K562 (cell line): ENCODE results near the gene NPR1. TPM values are rescaled to one million over a fixed set of nuclear protein-coding genes. Genes with fewer than 3 reads are reported as not detected.
A peak's percentile ranks its signal among the peaks of the same experiment; 100 is the strongest.

Experiments
- ATF7 ChIP-seq: fragments of 450-650 bp; IDR thresholded peaks from 2 replicates; pipeline ENCODE4 v1.7.1; 2014; ENCODE audit warnings: mild to moderate bottlenecking, moderate library complexity
- CREB1 ChIP-seq, 2 experiments: sonication (generic) in 1 of 2; formaldehyde crosslinking in 1 of 2; IDR thresholded peaks; 2 replicates each; pipeline versions ENCODE4 v1.6.1 to v1.8.0; 2012 to 2022; ENCODE audit warnings: inconsistent platforms in 1 of 2, mild to moderate bottlenecking in 1 of 2, missing genetic modification reagents in 1 of 2, moderate library complexity in 1 of 2
- CXXC5 ChIP-seq: fragments of 250-450 bp; sonication (Bioruptor Pico); IDR thresholded peaks from 2 replicates; pipeline ENCODE4 v1.8.0; 2022; ENCODE audit warnings: inconsistent platforms, mild to moderate bottlenecking, moderate library complexity
- EGR1 ChIP-seq: fragments of 450-650 bp; conservative IDR thresholded peaks from 2 replicates; pipeline ENCODE4 v1.6.1; 2017; ENCODE audit warnings: mild to moderate bottlenecking
- EP400 ChIP-seq: fragments of 450-650 bp; IDR thresholded peaks from 2 replicates; pipeline ENCODE4 v1.6.1; 2017; ENCODE audit warnings: antibody characterized with exemption, mild to moderate bottlenecking, moderate library complexity
- ID3 ChIP-seq, 2 experiments: fragments of 250-450 bp in 1 of 2; fragments of 450-650 bp in 1 of 2; sonication (Bioruptor Pico) in 1 of 2; IDR thresholded peaks; 2 replicates each; pipeline versions ENCODE4 v1.6.1 to v1.8.0; 2016 to 2021; ENCODE audit warnings: mild to moderate bottlenecking in 2 of 2, moderate library complexity in 2 of 2, missing compliant biosample characterization in 1 of 2, missing genetic modification characterization in 1 of 2
- MTF1 ChIP-seq: fragments of 250-450 bp; sonication (Bioruptor Pico); IDR thresholded peaks from 2 replicates; pipeline ENCODE4 v1.9.0; 2021; ENCODE audit warnings: moderate library complexity, mild to moderate bottlenecking, inconsistent platforms, borderline replicate concordance
- MYC ChIP-seq, 2 experiments: fragments of 250-450 bp in 1 of 2; sonication (Bioruptor Pico) in 1 of 2; IDR thresholded peaks; 2 replicates each; pipeline versions ENCODE4 v1.5.1 to v1.6.1; 2012 to 2021; ENCODE audit warnings: low read depth in 2 of 2, borderline replicate concordance in 1 of 2, improper control_type of control experiment in 1 of 2, low read length in 1 of 2, mild to moderate bottlenecking in 1 of 2, moderate library complexity in 1 of 2
- NEUROD1 ChIP-seq: fragments of 150-350 bp; IDR thresholded peaks from 2 replicates; pipeline ENCODE4 v1.6.1; 2014; ENCODE audit warnings: borderline replicate concordance, low read length, low read depth; ENCODE audit not compliant: partially characterized antibody
- NR2C2 ChIP-seq, 2 experiments: fragments of 200-800 bp in 1 of 2; sonication (Bioruptor generic) in 1 of 2; sonication (generic) in 1 of 2; formaldehyde crosslinking in 1 of 2; IDR thresholded peaks; 2 replicates each; pipeline versions ENCODE4 v1.6.1 to v1.8.0; 2016 to 2022; ENCODE audit warnings: mild to moderate bottlenecking in 1 of 2, missing compliant biosample characterization in 1 of 2, missing genetic modification characterization in 1 of 2, missing genetic modification reagents in 1 of 2
- PHF21A ChIP-seq: fragments of 450-650 bp; IDR thresholded peaks from 2 replicates; pipeline ENCODE4 v1.6.1; 2017; ENCODE audit warnings: low read depth, borderline replicate concordance
- POLR3A ChIP-seq: IDR thresholded peaks from 2 replicates; pipeline ENCODE4 v1.6.1; 2011; ENCODE audit warnings: borderline replicate concordance, mild to moderate bottlenecking, moderate library complexity; ENCODE audit not compliant: insufficient read length, insufficient read depth; ENCODE audit errors: extremely low read depth
- SMAD4 ChIP-seq: fragments of 250-450 bp; sonication (Bioruptor Pico); conservative IDR thresholded peaks from 2 replicates; pipeline ENCODE4 v1.8.0; 2021; ENCODE audit warnings: inconsistent platforms, mild to moderate bottlenecking, moderate library complexity
- YBX1 ChIP-seq: fragments of 450-650 bp; IDR thresholded peaks from 2 replicates; pipeline ENCODE4 v1.7.1; 2016; ENCODE audit warnings: mild to moderate bottlenecking
- ZNF592 ChIP-seq: fragments of 450-650 bp; IDR thresholded peaks from 2 replicates; pipeline ENCODE4 v1.6.1; 2017; ENCODE audit warnings: antibody characterized with exemption, mild to moderate bottlenecking
- polyA plus RNA-seq, 8 experiments: library from polyadenylated mRNA; depleted of rRNA in 4 of 8; stranded (reverse) in 5 of 8; unstranded in 3 of 8; fragments of >200 nt; fragmentation: Nextera tagmentation in 2 of 8; fragmentation: Illumina TruSeq in 1 of 8; extraction: Ambion mirVana in 2 of 8; extraction: Trizol in 1 of 8; gene quantifications; 2 replicates each; pipeline versions ENCODE4 v1.2.1 to v1.2.3, GENCODE V29; 2011 to 2014; ENCODE audit warnings: inconsistent platforms in 1 of 8, missing spikeins in 1 of 8
- total RNA-seq, 7 experiments: library from RNA; depleted of rRNA in 6 of 7; stranded (reverse); fragments of >200 nt in 6 of 7; fragmentation: Illumina TruSeq in 2 of 7; extraction: Trizol in 2 of 7; gene quantifications; 2 replicates each; pipeline versions ENCODE4 v1.2.1 to v1.2.3, GENCODE V29; 2011 to 2021; ENCODE audit warnings: low replicate concordance in 1 of 7
- TF ChIP-seq, protein P1 (sequence below), 3 experiments: fragments of 200-800 bp in 1 of 3; fragments of 250-450 bp in 1 of 3; fragments of 450-650 bp in 1 of 3; sonication (Bioruptor Pico) in 1 of 3; sonication (Bioruptor generic) in 1 of 3; formaldehyde crosslinking in 1 of 3; IDR thresholded peaks; 2 replicates each; pipeline versions ENCODE4 v1.6.1 to v1.8.0; 2016 to 2022; ENCODE audit warnings: mild to moderate bottlenecking in 2 of 3, missing genetic modification characterization in 2 of 3, missing compliant biosample characterization in 1 of 3, moderate library complexity in 1 of 3

Gene NPR1
- total and polyA plus RNA-seq, 9 of the 15 experiments (the other 6 are each of a cell fraction or from before 2014, with no cell fraction given) = 0.05 to 0.16 (median 0.06) TPM; not detected in 6

- peak; percentile 81 for TF ChIP-seq MYC (IDR thresholded peaks at IDR 0.05; ENCODE audit: low read depth, low read length)
- peak; percentile 23; the same call in 1 of the 2 replicates for TF ChIP-seq MYC (CRISPR knock-in tag; IDR thresholded peaks at IDR 0.05; ENCODE audit: borderline replicate concordance, low read depth)
- no peak for TF ChIP-seq PHF21A
- 0 out of 2 replicates have a peak, but pooled peaks have one; percentile 43 for TF ChIP-seq NR2C2 (CRISPR knock-in tag; IDR thresholded peaks at IDR 0.05)
- peak; percentile 94 for TF ChIP-seq NR2C2 (tag; IDR thresholded peaks at IDR 0.05)
- TF ChIP-seq POLR3A = no peak
- TF ChIP-seq ATF7 = peak; percentile 81
- TF ChIP-seq CREB1 (IDR thresholded peaks at IDR 0.05) = peak; percentile 82
- TF ChIP-seq CREB1 (CRISPR knock-in tag; IDR thresholded peaks at IDR 0.05) = peak; percentile 25; the same call in 1 of the 2 replicates
- no peak for TF ChIP-seq ID3 (CRISPR knock-in tag; IDR thresholded peaks at IDR 0.05)
- no peak for TF ChIP-seq ID3 (tag; IDR thresholded peaks at IDR 0.05)
- TF ChIP-seq CXXC5 (CRISPR knock-in tag) = peak; percentile 80
- TF ChIP-seq YBX1 = no peak
- TF ChIP-seq ZNF592 = peak; percentile 77
- TF ChIP-seq EGR1 = peak; percentile 93
- TF ChIP-seq SMAD4 = peak; percentile 31; the same call in 1 of the 2 replicates
- peak; percentile 47 for TF ChIP-seq NEUROD1
- peak; percentile 66 for TF ChIP-seq EP400
- TF ChIP-seq, protein P1, sequence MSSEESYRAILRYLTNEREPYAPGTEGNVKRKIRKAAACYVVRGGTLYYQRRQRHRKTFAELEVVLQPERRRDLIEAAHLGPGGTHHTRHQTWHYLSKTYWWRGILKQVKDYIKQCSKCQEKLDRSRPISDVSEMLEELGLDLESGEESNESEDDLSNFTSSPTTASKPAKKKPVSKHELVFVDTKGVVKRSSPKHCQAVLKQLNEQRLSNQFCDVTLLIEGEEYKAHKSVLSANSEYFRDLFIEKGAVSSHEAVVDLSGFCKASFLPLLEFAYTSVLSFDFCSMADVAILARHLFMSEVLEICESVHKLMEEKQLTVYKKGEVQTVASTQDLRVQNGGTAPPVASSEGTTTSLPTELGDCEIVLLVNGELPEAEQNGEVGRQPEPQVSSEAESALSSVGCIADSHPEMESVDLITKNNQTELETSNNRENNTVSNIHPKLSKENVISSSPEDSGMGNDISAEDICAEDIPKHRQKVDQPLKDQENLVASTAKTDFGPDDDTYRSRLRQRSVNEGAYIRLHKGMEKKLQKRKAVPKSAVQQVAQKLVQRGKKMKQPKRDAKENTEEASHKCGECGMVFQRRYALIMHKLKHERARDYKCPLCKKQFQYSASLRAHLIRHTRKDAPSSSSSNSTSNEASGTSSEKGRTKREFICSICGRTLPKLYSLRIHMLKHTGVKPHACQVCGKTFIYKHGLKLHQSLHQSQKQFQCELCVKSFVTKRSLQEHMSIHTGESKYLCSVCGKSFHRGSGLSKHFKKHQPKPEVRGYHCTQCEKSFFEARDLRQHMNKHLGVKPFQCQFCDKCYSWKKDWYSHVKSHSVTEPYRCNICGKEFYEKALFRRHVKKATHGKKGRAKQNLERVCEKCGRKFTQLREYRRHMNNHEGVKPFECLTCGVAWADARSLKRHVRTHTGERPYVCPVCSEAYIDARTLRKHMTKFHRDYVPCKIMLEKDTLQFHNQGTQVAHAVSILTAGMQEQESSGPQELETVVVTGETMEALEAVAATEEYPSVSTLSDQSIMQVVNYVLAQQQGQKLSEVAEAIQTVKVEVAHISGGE (CRISPR knock-in tag; IDR thresholded peaks at IDR 0.05) = peak in 1 of 3 experiments; percentile 78; a peak in 2 of 6 replicates
- no peak for TF ChIP-seq MTF1 (CRISPR knock-in tag)
These were observed 19.9 kb upstream of the NPR1 start, which contains the start of gene SNAPIN (continued) for GRCh38 chr1:153658400-153659174.
